Progenitor cell of endocrine pancreas (in vitro differentiated cells): ENCODE results near the gene HEMK1. TPM values are rescaled to one million over a fixed set of nuclear protein-coding genes. Genes with fewer than 3 reads are reported as not detected.

Experiments used
- DNase-seq: peaks from one replicate; pipeline ENCODE4 v3.0.0; 2021; ENCODE audit warnings: low spot score; ENCODE audit not compliant: unreplicated experiment
- H3K27ac Mint-ChIP-seq: 2 replicates; pipeline ENCODE4 v1.8.0; 2021; ENCODE audit warnings: mild to moderate bottlenecking, moderate library complexity, mixed read lengths
- H3K27me3 Mint-ChIP-seq: 2 replicates; pipeline ENCODE4 v1.8.0; 2021; ENCODE audit warnings: mixed read lengths
- H3K36me3 Mint-ChIP-seq: 2 replicates; pipeline ENCODE4 v1.8.0; 2022; ENCODE audit warnings: mixed read lengths; ENCODE audit not compliant: insufficient read depth
- H3K4me1 Mint-ChIP-seq: 2 replicates; pipeline ENCODE4 v1.8.0; 2021; ENCODE audit warnings: low read depth, mixed read lengths
- H3K4me3 Mint-ChIP-seq: 2 replicates; pipeline ENCODE4 v1.8.0; 2021; ENCODE audit warnings: low read depth, mild to moderate bottlenecking, moderate library complexity, mixed read lengths
- H3K9me3 Mint-ChIP-seq: 2 replicates; pipeline ENCODE4 v1.8.0; 2021; ENCODE audit warnings: low read depth, mixed read lengths
- total RNA-seq: library from RNA; stranded (reverse); gene quantifications from 2 replicates; pipeline ENCODE4 v1.2.1, GENCODE V29; 2021
- TF ChIP-seq, protein P1 (sequence below): fragments of 200-600 bp; sonication (generic); IDR thresholded peaks from one replicate; pipeline ENCODE4 v1.5.0; 2021; ENCODE audit warnings: antibody characterized with exemption, mild to moderate bottlenecking; ENCODE audit not compliant: unreplicated experiment

HEMK1 gene
- total RNA-seq, 1 donor from 2014 or later = 23.7 TPM

DNA sequence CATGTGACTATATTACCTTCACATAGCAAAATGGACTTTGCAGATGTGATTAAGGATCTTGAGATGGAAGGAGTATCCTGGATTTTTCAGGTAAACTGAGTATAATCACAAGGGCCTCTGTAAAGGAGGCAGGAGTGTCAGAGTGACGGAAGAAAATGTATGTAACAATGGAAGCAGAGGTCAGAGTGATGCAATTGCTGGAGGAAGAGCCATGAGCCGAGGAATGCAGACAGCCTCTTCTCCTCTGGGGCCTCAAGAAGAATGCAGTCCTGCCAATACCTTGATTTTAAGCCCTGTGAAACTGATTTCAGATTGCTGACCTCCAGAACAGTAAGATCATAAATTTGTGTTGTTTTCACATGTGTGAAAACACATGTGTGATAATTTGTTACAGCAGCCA, 15.1 kb downstream of the HEMK1 start:
- Mint-ChIP-seq H3K9me3 (no peaks in the 10 kb centered on the region), H3K36me3 (no peaks in the 10 kb centered on the region), H3K4me1 (no peaks in the 10 kb centered on the region), H3K27ac (peak overlapping the region; percentile 18), H3K4me3 (no peak overlapping the region), H3K27me3 (peaks cover 3% of the 10 kb centered on the region)
- no peak for DNase-seq
- TF ChIP-seq, protein P1, sequence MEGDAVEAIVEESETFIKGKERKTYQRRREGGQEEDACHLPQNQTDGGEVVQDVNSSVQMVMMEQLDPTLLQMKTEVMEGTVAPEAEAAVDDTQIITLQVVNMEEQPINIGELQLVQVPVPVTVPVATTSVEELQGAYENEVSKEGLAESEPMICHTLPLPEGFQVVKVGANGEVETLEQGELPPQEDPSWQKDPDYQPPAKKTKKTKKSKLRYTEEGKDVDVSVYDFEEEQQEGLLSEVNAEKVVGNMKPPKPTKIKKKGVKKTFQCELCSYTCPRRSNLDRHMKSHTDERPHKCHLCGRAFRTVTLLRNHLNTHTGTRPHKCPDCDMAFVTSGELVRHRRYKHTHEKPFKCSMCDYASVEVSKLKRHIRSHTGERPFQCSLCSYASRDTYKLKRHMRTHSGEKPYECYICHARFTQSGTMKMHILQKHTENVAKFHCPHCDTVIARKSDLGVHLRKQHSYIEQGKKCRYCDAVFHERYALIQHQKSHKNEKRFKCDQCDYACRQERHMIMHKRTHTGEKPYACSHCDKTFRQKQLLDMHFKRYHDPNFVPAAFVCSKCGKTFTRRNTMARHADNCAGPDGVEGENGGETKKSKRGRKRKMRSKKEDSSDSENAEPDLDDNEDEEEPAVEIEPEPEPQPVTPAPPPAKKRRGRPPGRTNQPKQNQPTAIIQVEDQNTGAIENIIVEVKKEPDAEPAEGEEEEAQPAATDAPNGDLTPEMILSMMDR = no peak

DNA sequence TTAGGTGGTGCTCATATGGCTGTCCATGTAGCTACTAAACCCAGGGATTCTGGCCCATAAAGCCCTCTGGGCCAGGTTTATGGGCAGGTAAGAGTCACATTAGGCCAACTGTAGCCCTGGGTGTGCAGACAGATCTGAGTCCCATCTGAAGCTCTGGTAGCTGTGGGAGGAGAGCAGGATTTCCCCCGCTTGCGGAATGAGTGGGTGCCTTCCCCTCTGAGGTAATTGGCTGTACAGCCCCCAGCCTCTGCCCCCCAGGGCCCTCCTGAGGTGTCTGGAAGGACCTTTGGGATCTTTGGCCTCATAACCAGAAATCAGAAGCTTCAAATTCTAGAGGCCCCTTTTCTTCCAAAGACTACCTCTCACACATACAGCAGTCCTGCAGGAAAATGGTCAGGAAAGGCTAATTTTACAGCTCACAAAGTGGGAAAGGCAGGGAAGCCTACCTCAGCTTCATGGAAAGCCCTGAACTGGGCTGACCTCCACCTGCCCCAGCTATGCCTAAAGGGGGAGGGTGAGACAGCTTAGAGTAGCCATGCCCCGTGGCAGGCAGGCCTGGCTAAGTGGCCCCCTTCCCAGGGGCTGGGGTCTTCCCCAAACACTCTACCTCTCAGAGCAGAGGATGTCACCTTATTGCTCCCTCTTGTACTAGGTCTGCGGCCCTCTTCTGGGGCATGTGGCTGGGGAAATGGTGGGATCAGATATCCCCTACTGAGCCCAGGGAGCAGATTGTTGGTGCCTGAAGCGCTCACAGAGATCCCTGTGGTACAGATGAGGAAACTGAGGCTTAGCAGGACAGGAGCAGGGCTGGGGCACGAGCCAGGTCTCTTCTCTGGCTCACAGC, 16.8 kb downstream of the HEMK1 start:
- no peak overlapping the region for H3K27ac Mint-ChIP-seq
- no peaks in the 10 kb centered on the region for H3K4me1 Mint-ChIP-seq
- H3K9me3 Mint-ChIP-seq = no peaks in the 10 kb centered on the region
- no peak overlapping the region for H3K4me3 Mint-ChIP-seq
- peaks cover 3% of the 10 kb centered on the region for H3K27me3 Mint-ChIP-seq
- no peak for DNase-seq
- TF ChIP-seq, protein P1 = no peak
- H3K36me3 Mint-ChIP-seq = no peaks in the 10 kb centered on the region

GRCh38 chr3:50586763-50587070, 17.4 kb downstream of the HEMK1 start:
- TF ChIP-seq, protein P1 = no peak
- Mint-ChIP-seq H3K27ac (no peak overlapping the region), H3K27me3 (peaks cover 3% of the 10 kb centered on the region), H3K4me3 (no peak overlapping the region), H3K36me3 (no peaks in the 10 kb centered on the region), H3K4me1 (no peaks in the 10 kb centered on the region), H3K9me3 (no peaks in the 10 kb centered on the region)
- no peak for DNase-seq

DNA sequence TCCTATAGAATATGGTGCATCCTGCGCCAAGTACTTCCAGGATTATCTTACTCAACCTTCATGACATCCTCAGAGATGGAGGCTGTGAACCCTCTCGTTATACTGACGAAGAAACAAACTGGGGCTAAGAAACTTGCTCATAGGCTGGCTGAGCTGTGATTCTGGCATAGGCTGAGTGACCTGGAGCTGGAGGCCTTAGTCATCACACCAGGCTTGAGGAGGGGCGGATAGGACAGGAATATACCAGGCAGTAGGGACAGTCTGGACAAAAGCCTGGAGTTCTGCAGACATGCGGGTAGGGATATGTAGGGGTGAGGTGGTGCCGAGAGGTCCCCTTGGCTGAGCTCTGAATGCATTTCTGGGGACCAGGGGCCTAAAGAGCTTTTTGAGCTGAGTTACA, 18.1 kb downstream of the HEMK1 start:
- Mint-ChIP-seq H3K27ac (peak overlapping the region; percentile 50), H3K4me3 (no peak overlapping the region), H3K4me1 (no peaks in the 10 kb centered on the region), H3K27me3 (peaks cover 3% of the 10 kb centered on the region), H3K36me3 (no peaks in the 10 kb centered on the region), H3K9me3 (no peaks in the 10 kb centered on the region)
- no peak for DNase-seq
- TF ChIP-seq, protein P1 = no peak

- no peak for DNase-seq
- Mint-ChIP-seq H3K9me3 (no peaks in the 10 kb centered on the region), H3K4me3 (no peak overlapping the region), H3K4me1 (no peaks in the 10 kb centered on the region), H3K27ac (peak overlapping the region; percentile 50), H3K27me3 (peaks cover 3% of the 10 kb centered on the region), H3K36me3 (no peaks in the 10 kb centered on the region)
- TF ChIP-seq, protein P1 = no peak
Observed at GRCh38 chr3:50587806-50588758, 18.8 kb downstream of the HEMK1 start.
